H1 (cell line): ENCODE measurements around the gene SLC24A4. TPM values are rescaled to one million over a fixed set of nuclear protein-coding genes. Genes with fewer than 3 reads are reported as not detected.

Experiments
- CTCF ChIA-PET: fragments of 300-600 bp; sonication (Branson Sonifier 250); formaldehyde crosslinking; loops from one replicate; lab custom pipeline; 2021; ENCODE audit not compliant: partially characterized antibody; lab: Charles Lee
- POLR2A ChIA-PET: fragments of 300-600 bp; sonication (Branson Sonifier 250); formaldehyde crosslinking; loops from one replicate; lab custom pipeline; 2021; ENCODE audit warnings: inconsistent platforms; ENCODE audit not compliant: partially characterized antibody; lab: Charles Lee
- DNase-seq, 2 experiments: peaks; one replicate each; pipeline versions ENCODE4 v3.0.0 to v3.0.0-alpha.2; 2010 to 2022; ENCODE audit warnings: low spot score in 2 of 2, low read depth in 1 of 2, mixed read lengths in 1 of 2
- FAIRE-seq: peaks from 2 replicates; lab custom pipeline; 2011; peaks lifted over from hg19 to GRCh38; lab: Jason Lieb, UNC
- H2AFZ ChIP-seq: 2 replicates; pipeline ENCODE4 v1.8.1; 2012; ENCODE audit warnings: low read length, inconsistent platforms
- H2AK5ac ChIP-seq: 2 replicates; pipeline ENCODE4 v1.6.1; 2013; ENCODE audit warnings: low read depth, low read length
- H2BK120ac ChIP-seq: replicated peaks from 2 replicates; pipeline ENCODE3; 2013; ENCODE audit warnings: low read depth, low read length, inconsistent platforms
- H2BK12ac ChIP-seq: 2 replicates; pipeline ENCODE4 v1.6.1; 2013; ENCODE audit warnings: low read depth, low read length
- H2BK15ac ChIP-seq: 2 replicates; pipeline ENCODE4 v1.6.1; 2013; ENCODE audit warnings: low read length
- H2BK20ac ChIP-seq: 2 replicates; pipeline ENCODE4 v1.6.1; 2013; ENCODE audit warnings: low read length
- H2BK5ac ChIP-seq: 2 replicates; pipeline ENCODE4 v1.6.1; 2013; ENCODE audit warnings: low read depth, low read length
- H3K14ac ChIP-seq: 2 replicates; pipeline ENCODE4 v1.6.1; 2013; ENCODE audit warnings: inconsistent platforms; ENCODE audit not compliant: insufficient read length
- H3K18ac ChIP-seq: 2 replicates; pipeline ENCODE4 v1.6.1; 2013; ENCODE audit warnings: low read length; ENCODE audit errors: extremely low read depth
- H3K23ac ChIP-seq: 2 replicates; pipeline ENCODE4 v1.6.1; 2013; ENCODE audit warnings: inconsistent platforms; ENCODE audit not compliant: insufficient read length
- H3K23me2 ChIP-seq: 2 replicates; pipeline ENCODE4 v1.6.1; 2013; ENCODE audit warnings: low read depth, low read length
- H3K27ac ChIP-seq: 2 replicates; pipeline ENCODE4 v1.6.1; 2011; ENCODE audit warnings: low read depth, low read length, inconsistent platforms
- H3K27me3 ChIP-seq, 4 experiments: replicated peaks in 1 of 4; 1 replicate in 1 of 4; 2 replicates in 3 of 4; pipeline versions ENCODE4 v1.6.1 to v1.8.1; 2011 to 2013; ENCODE audit warnings: low read length in 3 of 4, mild to moderate bottlenecking in 3 of 4, inconsistent platforms in 2 of 4, mixed read lengths in 2 of 4, moderate library complexity in 1 of 4; ENCODE audit not compliant: control insufficient read depth in 3 of 4, insufficient read depth in 3 of 4; ENCODE audit errors: extremely low read depth in 1 of 4
- H3K36me3 ChIP-seq, 4 experiments: 2 replicates each; pipeline versions ENCODE4 v1.6.1 to v1.8.1; 2011 to 2013; ENCODE audit warnings: mild to moderate bottlenecking in 4 of 4, low read length in 3 of 4, moderate library complexity in 2 of 4, control low read depth in 1 of 4, inconsistent platforms in 1 of 4; ENCODE audit not compliant: insufficient read depth in 4 of 4, control insufficient read depth in 2 of 4
- H3K4ac ChIP-seq: replicated peaks from 2 replicates; pipeline ENCODE3; 2013; ENCODE audit warnings: low read length, low read depth, mixed read lengths, inconsistent platforms; ENCODE audit not compliant: insufficient read length
- H3K4me1 ChIP-seq, 4 experiments: replicated peaks in 1 of 4; 1 replicate in 1 of 4; 2 replicates in 3 of 4; pipeline versions ENCODE4 v1.6.1 to v1.8.1; 2011 to 2013; ENCODE audit warnings: low read length in 3 of 4, inconsistent platforms in 2 of 4, mixed read lengths in 1 of 4; ENCODE audit not compliant: insufficient read depth in 4 of 4, control insufficient read depth in 3 of 4
- H3K4me2 ChIP-seq, 2 experiments: 2 replicates each; pipeline versions ENCODE4 v1.6.1 to v1.8.1; 2011 to 2013; ENCODE audit warnings: low read depth in 2 of 2, low read length in 2 of 2, control low read depth in 1 of 2, inconsistent platforms in 1 of 2, mild to moderate bottlenecking in 1 of 2; ENCODE audit not compliant: insufficient read depth in 1 of 2
- H3K4me3 ChIP-seq, 4 experiments: fragments of 200-600, 300-600 bp in 1 of 4; sonication (generic), shearing (Covaris generic), sonication (Bioruptor Twin) in 1 of 4; 2 replicates each; pipeline versions ENCODE4 v1.5.1 to v1.8.1; 2011 to 2016; ENCODE audit warnings: low read length in 4 of 4, low read depth in 3 of 4, control low read depth in 2 of 4, inconsistent platforms in 2 of 4, mild to moderate bottlenecking in 2 of 4, mixed read lengths in 1 of 4, moderate library complexity in 1 of 4; ENCODE audit not compliant: insufficient read depth in 2 of 4; ENCODE audit errors: extremely low read depth in 1 of 4
- H3K56ac ChIP-seq: replicated peaks from 2 replicates; pipeline ENCODE3; 2013; ENCODE audit warnings: low read depth, mild to moderate bottlenecking, mixed read lengths, low read length, inconsistent platforms; ENCODE audit not compliant: insufficient read length
- H3K79me1 ChIP-seq: 2 replicates; pipeline ENCODE4 v1.6.1; 2013; ENCODE audit warnings: low read depth, low read length, control low read depth
- H3K79me2 ChIP-seq, 2 experiments: 2 replicates each; pipeline versions ENCODE4 v1.6.1 to v1.8.1; 2012 to 2013; ENCODE audit warnings: low read length in 2 of 2, mild to moderate bottlenecking in 2 of 2, inconsistent platforms in 1 of 2; ENCODE audit not compliant: insufficient read depth in 2 of 2, control insufficient read depth in 1 of 2
- H3K9ac ChIP-seq, 4 experiments: replicated peaks in 1 of 4; 1 replicate in 1 of 4; 2 replicates in 3 of 4; pipeline versions ENCODE4 v1.6.1 to v1.8.1; 2011 to 2013; ENCODE audit warnings: low read depth in 3 of 4, low read length in 3 of 4, control low read depth in 2 of 4, mild to moderate bottlenecking in 2 of 4, moderate library complexity in 2 of 4, inconsistent platforms in 1 of 4; ENCODE audit errors: extremely low read depth in 1 of 4
- H3K9me3 ChIP-seq, 2 experiments: 2 replicates each; pipeline versions ENCODE4 v1.6.1 to v1.8.1; 2012 to 2013; ENCODE audit warnings: mild to moderate bottlenecking in 2 of 2, moderate library complexity in 2 of 2, control low read depth in 1 of 2, inconsistent platforms in 1 of 2, low read depth in 1 of 2, low read length in 1 of 2, mixed read lengths in 1 of 2; ENCODE audit not compliant: insufficient read depth in 2 of 2
- H4K20me1 ChIP-seq, 2 experiments: replicated peaks in 1 of 2; 2 replicates each; pipeline versions ENCODE3 to v1.8.1; 2011 to 2013; ENCODE audit warnings: inconsistent platforms in 2 of 2, low read length in 2 of 2, mild to moderate bottlenecking in 1 of 2; ENCODE audit not compliant: insufficient read depth in 2 of 2, control insufficient read depth in 1 of 2
- H4K5ac ChIP-seq: 2 replicates; pipeline ENCODE4 v1.6.1; 2013; ENCODE audit warnings: low read length, low read depth, mixed read lengths, inconsistent platforms; ENCODE audit not compliant: insufficient read length
- H4K8ac ChIP-seq: 2 replicates; pipeline ENCODE4 v1.8.0; 2013; ENCODE audit warnings: mild to moderate bottlenecking, moderate library complexity, low read length, inconsistent platforms; ENCODE audit not compliant: insufficient read depth; ENCODE audit errors: extremely low read depth
- H4K91ac ChIP-seq: replicated peaks from 2 replicates; pipeline ENCODE3; 2013; ENCODE audit warnings: low read length, mixed read lengths, inconsistent platforms; ENCODE audit not compliant: insufficient read length
- ATF3 ChIP-seq: IDR thresholded peaks from 2 replicates; pipeline ENCODE4 v1.6.1; 2011; ENCODE audit warnings: low read depth, mild to moderate bottlenecking, low read length; ENCODE audit not compliant: insufficient read depth
- CHD1 ChIP-seq: IDR thresholded peaks from 2 replicates; pipeline ENCODE4 v1.6.1; 2012; ENCODE audit warnings: low read depth, low read length, improper control_type of control experiment
- GABPA ChIP-seq: IDR thresholded peaks from 2 replicates; pipeline ENCODE4 v1.6.1; 2011; ENCODE audit warnings: mild to moderate bottlenecking, low read length, moderate library complexity, borderline replicate concordance; ENCODE audit not compliant: insufficient read depth
- WGBS, 2 experiments: shearing (Covaris generic) in 1 of 2; methylation state at CpG; one replicate each; pipeline versions ENCODE4 v1.1.6 to v1.1.7; 2013 to 2015; ENCODE audit warnings: low lambda C conversion rate in 2 of 2, mixed read lengths in 2 of 2, inconsistent platforms in 1 of 2, low coverage in 1 of 2, missing lambda C conversion rate in 1 of 2; ENCODE audit not compliant: insufficient replicate concordance in 2 of 2, insufficient coverage in 1 of 2, insufficient read length in 1 of 2; ENCODE audit errors: extremely low coverage in 1 of 2, missing lambda C conversion rate in 1 of 2; 5-methylcytosine and 5-hydroxymethylcytosine counted together
- polyA plus RNA-seq, 7 experiments: library from polyadenylated mRNA; depleted of rRNA in 3 of 7; stranded (reverse) in 5 of 7; unstranded in 2 of 7; fragments of >200 nt in 5 of 7; fragments of 200-250 nt in 2 of 7; gene quantifications; 1 replicate in 5 of 7; 2 replicates in 1 of 7; 4 replicates in 1 of 7; pipeline versions ENCODE4 v1.2.1 to v1.2.3, GENCODE V29; 2011 to 2013; ENCODE audit warnings: missing spikeins in 2 of 7, mixed read lengths in 2 of 7
- total RNA-seq: library from RNA; stranded (reverse); fragmentation: NEBNext Ultra II Directional; extraction: Animal tissue kit (Norgen Biotek cat#: 25700); gene quantifications from 2 replicates; pipeline ENCODE4 v1.2.1, GENCODE V29; 2021

SLC24A4 gene
- total and polyA plus RNA-seq, 2 of the 8 experiments (the other 6 are each of a cell fraction or from before 2014, with no cell fraction given): 0.27 to 0.89 TPM

- TF ChIP-seq CHD1: no peak
- TF ChIP-seq ATF3: no peak
- TF ChIP-seq GABPA: no peak
- H3K4me1 ChIP-seq: no peaks in the 10 kb centered on the region
- H3K36me3 ChIP-seq: no peaks in the 10 kb centered on the region
- ChIA-PET POLR2A (interaction anchor here (0.6 kb wide), 1 partner anchor 64 kb away, joined by 3 read pairs; no protein-coding TSS in a partner anchor), CTCF (interaction anchor here (1.3 kb wide), 1 partner anchor 13 kb away, joined by 3 read pairs; no protein-coding TSS in a partner anchor)
- H3K4me3 ChIP-seq: no peak overlapping the region
- no peaks in the 10 kb centered on the region for H3K79me1 ChIP-seq
- H4K20me1 ChIP-seq: no peaks in the 10 kb centered on the region
- no peaks in the 10 kb centered on the region for H3K79me2 ChIP-seq
- H3K27me3 ChIP-seq: no peaks in the 10 kb centered on the region
- 88% methylated on average over 3 of the region's 3 CpGs; no CpG with 5 or more reads in 1 of the 2 experiments for whole genome bisulfite sequencing, 2 experiments
- H3K9ac ChIP-seq: no peak overlapping the region
- H2BK5ac ChIP-seq: no peak overlapping the region
- H3K4me2 ChIP-seq: no peak overlapping the region
- no peak overlapping the region for H3K27ac ChIP-seq
- no peak overlapping the region for H3K14ac ChIP-seq
- no peak overlapping the region for H2BK20ac ChIP-seq
- H3K23me2 ChIP-seq: no peaks in the 10 kb centered on the region
- H3K9me3 ChIP-seq: no peaks in the 10 kb centered on the region
- H2BK15ac ChIP-seq: no peak overlapping the region
- no peak overlapping the region for H2BK120ac ChIP-seq
- H3K18ac ChIP-seq: no peak overlapping the region
- H3K23ac ChIP-seq: no peak overlapping the region
- no peak overlapping the region for H4K91ac ChIP-seq
- H2BK12ac ChIP-seq: no peak overlapping the region
- H3K56ac ChIP-seq: no peak overlapping the region
- no peak for DNase-seq
- H4K5ac ChIP-seq: no peak overlapping the region
- FAIRE-seq: no peak
- H3K4ac ChIP-seq: no peak overlapping the region
- no peak overlapping the region for H2AK5ac ChIP-seq
- no peak overlapping the region for H2AFZ ChIP-seq
- no peak overlapping the region for H4K8ac ChIP-seq
Measured at GRCh38 chr14:92417759-92418158, 94.8 kb downstream of the SLC24A4 start.
